Measurements from ENCODE around the gene ASXL1. TPM values are rescaled to one million over a fixed set of nuclear protein-coding genes. Genes with fewer than 3 reads are reported as not detected.

ASXL1 gene
- total RNA-seq, 1 donor from 2014 or later: 79.1 TPM

DNA sequence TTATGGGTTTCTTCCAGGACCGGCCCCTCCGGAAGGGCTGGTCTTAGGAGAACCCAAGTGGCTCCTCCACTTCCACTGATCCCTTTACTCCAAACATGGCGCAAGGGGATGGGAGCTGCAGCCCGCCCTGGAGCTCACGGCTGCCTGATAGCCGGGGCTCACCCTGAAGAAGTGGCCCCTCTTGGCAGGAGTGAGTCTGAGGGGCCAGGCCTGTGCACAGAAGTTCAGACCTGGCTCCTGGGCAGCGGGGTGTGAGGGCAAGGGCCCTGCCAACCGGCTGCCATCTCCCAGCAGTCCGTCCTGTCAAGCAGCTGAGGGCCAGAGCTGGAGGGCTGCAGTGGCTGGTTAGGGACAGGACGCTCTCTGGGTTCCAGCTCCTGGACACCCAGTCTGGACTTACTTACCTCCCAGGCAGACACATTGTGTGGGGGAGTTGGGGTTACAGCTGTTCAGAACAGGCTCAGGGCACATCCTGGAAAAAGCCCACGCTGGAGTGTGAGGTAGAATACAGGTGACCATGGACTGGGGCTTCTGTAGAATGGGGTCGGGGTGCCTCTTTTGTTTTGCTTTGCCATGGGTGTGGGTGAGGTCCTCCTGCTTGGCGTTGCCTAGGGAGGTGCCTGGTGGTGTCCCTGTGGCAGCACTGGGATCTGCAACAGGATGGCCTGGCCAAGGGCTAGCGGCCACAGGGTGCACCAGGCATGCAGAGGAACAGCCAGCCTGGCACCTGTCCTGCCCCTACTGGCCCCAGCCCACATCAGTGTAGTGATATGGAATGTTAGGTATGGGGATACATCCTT is 88.4 kb downstream of the ASXL1 start:
- H3K27ac ChIP-seq: no peak overlapping the region
- ATAC-seq: no peak
- intact Hi-C loops (cut with DNase I): no loop called here
- TF ChIP-seq, protein P1, sequence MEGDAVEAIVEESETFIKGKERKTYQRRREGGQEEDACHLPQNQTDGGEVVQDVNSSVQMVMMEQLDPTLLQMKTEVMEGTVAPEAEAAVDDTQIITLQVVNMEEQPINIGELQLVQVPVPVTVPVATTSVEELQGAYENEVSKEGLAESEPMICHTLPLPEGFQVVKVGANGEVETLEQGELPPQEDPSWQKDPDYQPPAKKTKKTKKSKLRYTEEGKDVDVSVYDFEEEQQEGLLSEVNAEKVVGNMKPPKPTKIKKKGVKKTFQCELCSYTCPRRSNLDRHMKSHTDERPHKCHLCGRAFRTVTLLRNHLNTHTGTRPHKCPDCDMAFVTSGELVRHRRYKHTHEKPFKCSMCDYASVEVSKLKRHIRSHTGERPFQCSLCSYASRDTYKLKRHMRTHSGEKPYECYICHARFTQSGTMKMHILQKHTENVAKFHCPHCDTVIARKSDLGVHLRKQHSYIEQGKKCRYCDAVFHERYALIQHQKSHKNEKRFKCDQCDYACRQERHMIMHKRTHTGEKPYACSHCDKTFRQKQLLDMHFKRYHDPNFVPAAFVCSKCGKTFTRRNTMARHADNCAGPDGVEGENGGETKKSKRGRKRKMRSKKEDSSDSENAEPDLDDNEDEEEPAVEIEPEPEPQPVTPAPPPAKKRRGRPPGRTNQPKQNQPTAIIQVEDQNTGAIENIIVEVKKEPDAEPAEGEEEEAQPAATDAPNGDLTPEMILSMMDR (IDR thresholded peaks at IDR 0.05): no peak
- DNase-seq: no peak
- no peak overlapping the region for H3K4me3 ChIP-seq
- peaks cover 39% of the 10 kb centered on the region for H3K36me3 ChIP-seq
- H3K27me3 ChIP-seq: no peaks in the 10 kb centered on the region
- no peaks in the 10 kb centered on the region for H3K9me3 ChIP-seq
- peaks cover 38% of the 10 kb centered on the region for H3K4me1 ChIP-seq

DNA sequence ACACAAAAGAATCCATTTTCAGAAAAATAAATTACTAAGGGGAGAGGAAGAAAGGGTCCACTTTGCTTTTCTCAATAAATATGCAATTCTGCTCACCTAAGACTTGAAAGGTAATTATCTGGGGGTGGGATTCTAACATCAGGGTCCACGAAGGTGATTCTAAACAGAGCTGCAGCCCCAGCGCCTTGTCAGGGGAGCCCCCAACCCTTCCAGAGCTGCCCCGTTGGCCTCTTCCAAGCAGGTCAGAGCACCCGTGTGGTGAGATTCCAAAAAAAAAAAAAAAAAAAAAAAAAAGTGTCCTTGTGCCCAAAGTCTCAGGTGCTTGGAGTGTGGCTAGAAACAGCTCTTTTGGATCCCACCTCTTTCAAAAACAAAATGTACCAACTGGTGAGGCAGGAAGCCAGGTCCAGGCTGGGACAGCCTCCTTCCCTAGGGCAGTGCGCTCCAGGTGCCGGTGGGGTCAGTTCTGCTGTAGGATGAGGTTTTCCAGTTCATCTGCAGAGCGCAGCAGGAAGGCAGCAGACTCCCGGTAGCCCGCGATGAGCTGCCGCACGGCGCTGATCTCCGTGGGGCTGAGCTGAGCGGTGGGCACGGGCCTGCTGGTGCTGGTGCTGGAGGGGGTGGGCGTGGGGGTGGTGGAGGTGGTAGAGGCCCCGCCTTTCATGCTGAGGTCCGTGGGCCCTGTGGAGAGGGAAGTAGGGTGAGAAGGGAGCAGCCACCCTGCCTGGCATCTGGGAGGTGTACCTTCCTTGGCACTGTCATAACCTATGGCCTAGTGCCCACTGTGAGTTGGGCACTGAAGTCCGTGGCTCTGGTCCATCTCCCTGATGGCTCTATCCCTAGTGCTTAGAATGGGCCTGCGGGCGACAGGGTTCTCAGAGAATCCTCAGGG is 89.3 kb downstream of the ASXL1 start:
- intact Hi-C loops (cut with DNase I): no loop called here
- no peaks in the 10 kb centered on the region for H3K9me3 ChIP-seq
- H3K27me3 ChIP-seq: no peaks in the 10 kb centered on the region
- DNase-seq (no peak), ATAC-seq (no peak)
- no peak overlapping the region for H3K4me3 ChIP-seq
- H3K27ac ChIP-seq: no peak overlapping the region
- TF ChIP-seq, protein P1 (IDR thresholded peaks at IDR 0.05): no peak
- H3K36me3 ChIP-seq: peaks cover 39% of the 10 kb centered on the region
- H3K4me1 ChIP-seq: peaks cover 38% of the 10 kb centered on the region

DNA sequence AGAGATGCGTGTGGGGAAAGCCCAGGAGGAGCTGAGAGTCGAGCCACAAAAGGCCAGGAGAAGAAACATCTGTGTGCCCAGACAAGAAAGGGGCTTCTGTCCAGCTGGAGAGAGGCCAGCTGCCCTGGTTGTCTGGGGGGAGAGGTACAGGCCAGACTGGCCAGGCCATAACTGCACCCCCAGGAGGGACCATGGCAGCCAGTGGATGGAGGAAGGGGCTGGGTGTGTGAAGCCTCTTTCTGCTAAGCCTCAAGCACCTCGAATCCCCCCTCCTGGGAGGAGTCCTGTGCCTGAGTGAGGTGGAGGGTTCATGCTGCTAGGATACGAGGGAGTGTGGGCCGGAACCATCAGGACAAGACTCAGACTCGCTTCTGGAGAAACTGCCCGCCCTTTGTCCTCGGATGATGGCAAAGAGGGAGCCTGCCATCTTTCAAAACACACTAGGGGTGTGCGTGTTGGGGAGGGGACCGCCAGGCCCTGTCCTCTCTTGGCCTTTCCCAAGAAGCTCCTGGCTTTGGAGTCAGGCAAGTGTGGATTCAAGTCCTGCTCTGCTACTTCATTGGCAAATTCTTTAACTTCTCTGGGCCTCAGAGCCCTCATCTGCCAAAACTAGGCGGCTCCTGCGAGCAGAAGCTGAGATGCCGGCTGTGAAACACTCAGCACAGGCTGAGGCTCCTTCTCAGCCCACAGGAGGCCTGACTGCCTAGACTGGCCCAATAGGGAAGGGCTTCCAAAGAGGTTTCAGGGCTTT is 90.3 kb downstream of the ASXL1 start:
- TF ChIP-seq, protein P1 (IDR thresholded peaks at IDR 0.05): no peak
- DNase-seq (peak; percentile 51), ATAC-seq (no peak)
- H3K36me3 ChIP-seq: peaks cover 50% of the 10 kb centered on the region
- no peaks in the 10 kb centered on the region for H3K27me3 ChIP-seq
- no peak overlapping the region for H3K4me3 ChIP-seq
- intact Hi-C loops (cut with DNase I): no loop called here
- H3K9me3 ChIP-seq: no peaks in the 10 kb centered on the region
- no peak overlapping the region for H3K27ac ChIP-seq
- H3K4me1 ChIP-seq: peaks cover 38% of the 10 kb centered on the region

DNA sequence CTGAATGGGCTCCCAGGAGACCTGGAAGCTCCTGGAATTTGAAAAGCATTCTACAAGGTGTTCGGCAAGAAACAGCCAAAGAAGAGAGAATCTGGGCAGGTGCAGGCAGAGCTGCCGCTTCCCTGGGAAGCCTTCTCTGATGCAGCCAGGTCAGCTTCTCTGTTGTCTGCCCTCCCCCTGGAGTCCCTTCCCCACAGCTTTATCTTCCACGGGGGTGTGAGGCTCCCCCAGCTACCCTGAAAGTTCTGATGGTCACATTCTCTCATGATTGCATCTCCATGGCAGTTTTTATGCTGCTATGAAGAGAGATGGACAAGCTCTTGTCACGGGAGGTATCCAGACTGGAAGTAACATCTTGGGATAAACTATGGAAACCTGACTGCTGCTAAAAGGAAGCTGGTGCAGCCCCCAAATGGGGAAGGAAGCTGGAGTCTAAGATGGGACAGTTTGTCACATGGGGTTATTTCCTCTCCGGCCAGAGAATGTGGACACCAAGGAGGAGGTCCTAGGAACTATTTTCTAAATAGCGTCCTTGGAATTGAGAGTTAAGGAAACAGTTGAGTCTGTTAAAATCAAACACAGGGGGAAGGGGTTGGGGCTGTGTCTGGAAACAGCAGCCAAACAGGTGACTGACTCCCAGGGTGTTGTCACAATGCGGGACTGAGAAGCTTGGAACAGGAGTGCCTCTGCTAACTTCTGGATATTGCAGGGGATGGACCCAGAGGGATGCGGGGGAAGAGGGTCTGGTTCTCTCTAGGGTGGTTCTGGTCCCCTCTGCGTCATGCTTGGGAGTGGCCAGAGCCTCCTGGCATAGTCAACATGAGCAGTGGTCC is 91.1 kb downstream of the ASXL1 start:
- peak; percentile 54 for DNase-seq
- Histone ChIP-seq H3K36me3 (peaks cover 53% of the 10 kb centered on the region), H3K9me3 (no peaks in the 10 kb centered on the region), H3K27me3 (no peaks in the 10 kb centered on the region), H3K4me3 (no peak overlapping the region), H3K27ac (no peak overlapping the region), H3K4me1 (peaks cover 38% of the 10 kb centered on the region)
- intact Hi-C loops (cut with DNase I): no loop called here
- TF ChIP-seq, protein P1 (IDR thresholded peaks at IDR 0.05): no peak
- peak; percentile 14 for ATAC-seq

All from upper lobe of right lung (tissue), 1 donor.